Parathyroid adenoma (tissue), 2 donors: ENCODE measurements around the gene TRIM52.

ENCODE experiments used
- H2AFZ ChIP-seq: fragments of 300-600 bp; sonication (generic); one replicate; pipeline ENCODE4 v1.7.0; 2017; ENCODE audit warnings: antibody characterized with exemption, mild to moderate bottlenecking
- H3K27ac ChIP-seq: fragments of 300-600 bp; sonication (generic); one replicate; pipeline ENCODE4 v1.7.0; 2017
- H3K27me3 ChIP-seq: fragments of 300-600 bp; sonication (generic); one replicate; pipeline ENCODE4 v1.7.0; 2017; ENCODE audit warnings: low read length; ENCODE audit not compliant: control insufficient read depth, insufficient read depth
- H3K36me3 ChIP-seq: fragments of 300-600 bp; sonication (generic); one replicate; pipeline ENCODE4 v1.7.0; 2017; ENCODE audit warnings: low read length; ENCODE audit not compliant: control insufficient read depth, insufficient read depth
- H3K4me1 ChIP-seq: fragments of 300-600 bp; sonication (generic); one replicate; pipeline ENCODE4 v1.7.0; 2017; ENCODE audit warnings: control low read depth
- H3K4me2 ChIP-seq: fragments of 300-600 bp; sonication (generic); one replicate; pipeline ENCODE4 v1.7.0; 2017; ENCODE audit warnings: low read length
- H3K4me3 ChIP-seq: fragments of 300-600 bp; sonication (generic); one replicate; pipeline ENCODE4 v1.7.0; 2017; ENCODE audit warnings: low read depth, low read length
- H3K79me2 ChIP-seq: fragments of 300-600 bp; sonication (generic); one replicate; pipeline ENCODE4 v1.7.0; 2017; ENCODE audit warnings: control low read depth
- H3K9ac ChIP-seq: fragments of 300-600 bp; sonication (generic); one replicate; pipeline ENCODE4 v1.7.0; 2017; ENCODE audit warnings: mild to moderate bottlenecking
- H3K9me3 ChIP-seq: fragments of 300-600 bp; sonication (generic); one replicate; pipeline ENCODE4 v1.7.0; 2017; ENCODE audit warnings: low read length; ENCODE audit not compliant: control insufficient read depth
- CTCF ChIP-seq: fragments of 300-600 bp; sonication (generic); IDR thresholded peaks from one replicate; pipeline ENCODE4 v1.7.0; 2017; ENCODE audit warnings: antibody characterized with exemption, mild to moderate bottlenecking
- donor health status: primary hyperparathyroidism.

The TRIM52 gene

DNA sequence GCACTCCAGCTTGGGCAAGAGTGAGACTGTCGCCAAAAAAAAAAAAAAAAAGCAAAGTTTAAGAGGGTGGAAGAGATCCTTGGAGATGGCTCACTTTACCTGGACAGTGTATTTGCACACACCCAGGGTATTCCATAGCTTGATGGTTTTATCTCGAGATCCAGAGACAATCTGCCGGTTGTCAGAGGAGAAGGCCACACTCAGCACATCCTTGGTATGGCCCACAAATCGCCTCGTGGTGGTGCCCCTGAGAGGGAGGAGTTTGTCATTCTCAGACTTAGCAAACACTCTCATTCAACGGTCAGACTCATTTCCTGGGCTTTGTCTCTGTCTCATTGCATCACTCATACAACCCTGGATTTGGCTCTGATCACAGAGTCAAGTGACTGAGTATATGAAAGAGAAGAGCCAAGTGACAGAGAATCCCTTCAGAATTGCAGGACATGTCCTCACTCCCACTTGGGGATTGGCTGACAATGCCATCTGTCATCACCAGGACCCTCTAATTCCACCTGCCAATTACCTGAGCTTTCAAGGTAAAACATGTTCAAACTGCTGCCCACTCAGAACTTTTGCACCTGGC, 19.5 kb downstream of the TRIM52 start:
- no peak overlapping the region for H3K4me2 ChIP-seq
- no peaks in the 10 kb centered on the region for H3K9me3 ChIP-seq
- H3K4me3 ChIP-seq, result no peak overlapping the region
- H2AFZ ChIP-seq, result no peak overlapping the region
- peaks cover 7% of the 10 kb centered on the region for H3K4me1 ChIP-seq
- H3K9ac ChIP-seq, result no peak overlapping the region
- H3K27ac ChIP-seq, result no peak overlapping the region
- no peak for TF ChIP-seq CTCF
- no peaks in the 10 kb centered on the region for H3K36me3 ChIP-seq
- H3K27me3 ChIP-seq, result no peaks in the 10 kb centered on the region
- H3K79me2 ChIP-seq, result peaks cover 41% of the 10 kb centered on the region

DNA sequence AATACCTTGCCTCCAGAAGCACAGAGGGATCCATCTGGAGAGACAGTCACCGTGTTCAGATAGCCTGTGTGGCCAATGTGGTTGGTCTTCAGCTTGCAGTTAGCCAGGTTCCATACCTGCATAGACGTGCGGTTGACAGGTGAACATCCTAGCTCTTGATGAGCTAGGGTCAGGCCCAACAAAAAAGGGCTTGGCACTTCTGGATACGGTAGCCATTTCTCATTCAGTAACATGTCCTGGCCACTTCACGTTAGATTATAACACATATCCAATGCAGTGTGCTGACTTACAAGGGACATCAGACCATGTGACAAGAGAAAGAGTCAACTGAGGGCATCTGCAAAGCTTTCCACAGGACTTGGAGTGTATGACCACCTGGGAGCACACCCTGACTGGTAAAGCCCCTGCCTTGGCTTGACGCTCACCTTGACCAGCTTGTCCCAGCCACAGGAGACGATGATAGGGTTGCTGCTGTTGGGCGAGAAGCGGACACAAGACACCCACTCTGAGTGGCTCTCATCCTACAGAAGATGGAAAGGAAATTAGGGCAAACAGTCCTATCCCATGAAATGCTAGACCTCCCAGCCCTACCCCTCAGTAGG, 21.8 kb downstream of the TRIM52 start:
- no peak for TF ChIP-seq CTCF
- Histone ChIP-seq H3K4me3 (no peak overlapping the region), H3K27me3 (no peaks in the 10 kb centered on the region), H2AFZ (no peak overlapping the region), H3K4me1 (peaks cover 15% of the 10 kb centered on the region), H3K9me3 (no peaks in the 10 kb centered on the region), H3K27ac (no peak overlapping the region), H3K9ac (no peak overlapping the region), H3K79me2 (peaks cover 41% of the 10 kb centered on the region), H3K4me2 (no peak overlapping the region), H3K36me3 (no peaks in the 10 kb centered on the region)

DNA sequence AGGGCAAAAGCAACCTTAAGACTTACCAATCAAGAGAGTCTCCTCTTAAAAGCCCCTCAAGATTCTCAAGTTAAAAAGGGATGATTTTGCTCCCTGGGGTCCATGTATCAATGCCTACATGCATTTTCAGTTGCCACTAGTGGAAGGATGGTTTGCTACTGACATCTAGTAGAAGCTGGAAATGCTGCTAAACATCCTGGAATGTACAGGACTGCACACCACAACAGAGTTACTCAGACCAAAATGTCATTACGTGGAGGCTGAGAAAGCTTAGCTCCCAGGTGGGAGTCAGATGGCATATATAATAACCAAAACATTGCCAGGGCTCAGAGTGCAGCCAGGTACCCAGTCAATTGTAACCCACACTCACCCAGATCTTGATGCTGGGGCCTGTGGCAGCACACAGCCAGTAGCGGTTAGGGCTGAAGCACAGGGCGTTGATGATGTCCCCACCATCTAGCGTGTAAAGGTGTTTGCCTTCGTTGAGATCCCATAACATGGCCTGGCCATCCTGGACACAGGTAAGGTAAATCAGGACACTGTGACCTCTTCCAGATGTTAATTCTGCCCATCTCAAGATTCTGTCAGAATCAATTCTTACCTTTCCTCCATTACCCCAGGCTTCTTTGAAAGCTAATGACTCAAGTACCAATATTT, 23.1 kb downstream of the TRIM52 start:
- Histone ChIP-seq H3K4me2 (no peak overlapping the region), H3K79me2 (peaks cover 34% of the 10 kb centered on the region), H3K4me3 (no peak overlapping the region), H3K9me3 (no peaks in the 10 kb centered on the region), H2AFZ (no peak overlapping the region), H3K27me3 (no peaks in the 10 kb centered on the region), H3K4me1 (peaks cover 15% of the 10 kb centered on the region), H3K36me3 (no peaks in the 10 kb centered on the region), H3K9ac (no peak overlapping the region), H3K27ac (no peak overlapping the region)
- no peak for TF ChIP-seq CTCF

GRCh38 chr5:181236954-181237641, 23.8 kb downstream of the TRIM52 start:
- Histone ChIP-seq H3K27me3 (no peaks in the 10 kb centered on the region), H3K27ac (no peak overlapping the region), H3K4me2 (no peak overlapping the region), H2AFZ (no peak overlapping the region), H3K9ac (no peak overlapping the region), H3K36me3 (no peaks in the 10 kb centered on the region), H3K4me1 (peaks cover 13% of the 10 kb centered on the region), H3K9me3 (no peaks in the 10 kb centered on the region), H3K79me2 (peaks cover 26% of the 10 kb centered on the region), H3K4me3 (no peak overlapping the region)
- no peak for TF ChIP-seq CTCF
